ENCODE measurements around the gene TXNDC9. TPM values are rescaled to one million over a fixed set of nuclear protein-coding genes. Genes with fewer than 3 reads are reported as not detected.

TXNDC9 gene
- total and polyA plus RNA-seq, 2 of the 8 experiments (the other 6 are each of a cell fraction or from before 2014, with no cell fraction given), result 12.9 to 35.6 TPM

GRCh38 chr2:99279969-99280695 lies 56.0 kb downstream of the TXNDC9 start:
- Histone ChIP-seq H3K4me1 (replicated peaks in 1 of 4; ENCODE audit: control insufficient read depth in 3 of 4, insufficient read depth in 4 of 4, low read length in 3 of 4) (peaks cover 0 to 3% (median 0%) of the 10 kb centered on the region in 4 experiments; a peak in 1 of 7 replicates), H2AK5ac (ENCODE audit: low read depth, low read length) (no peak overlapping the region), H4K20me1 (replicated peaks in 1 of 2; ENCODE audit: control insufficient read depth in 1 of 2, insufficient read depth in 2 of 2, low read length in 2 of 2) (no peaks in the 10 kb centered on the region), H2BK5ac (ENCODE audit: low read depth, low read length) (no peak overlapping the region), H3K9ac (replicated peaks in 1 of 4; ENCODE audit: extremely low read depth in 1 of 4, low read depth in 3 of 4, low read length in 3 of 4) (no peak overlapping the region), H4K5ac (ENCODE audit: insufficient read length, low read depth, low read length) (no peak overlapping the region), H3K4me3 (ENCODE audit: extremely low read depth in 1 of 4, insufficient read depth in 2 of 4, low read depth in 3 of 4, low read length in 4 of 4) (no peak overlapping the region), H3K4me2 (ENCODE audit: insufficient read depth in 1 of 2, low read depth in 2 of 2, low read length in 2 of 2) (no peak overlapping the region), H4K8ac (ENCODE audit: extremely low read depth, insufficient read depth, low read length) (no peak overlapping the region), H3K56ac (replicated peaks; ENCODE audit: insufficient read length, low read depth, low read length) (no peak overlapping the region), H3K79me1 (ENCODE audit: low read depth, low read length) (no peaks in the 10 kb centered on the region), H3K4ac (replicated peaks; ENCODE audit: insufficient read length, low read depth, low read length) (no peak overlapping the region), H2BK120ac (replicated peaks; ENCODE audit: low read depth, low read length) (no peak overlapping the region), H2BK12ac (ENCODE audit: low read depth, low read length) (no peak overlapping the region), H3K27ac (ENCODE audit: low read depth, low read length) (no peak overlapping the region), H3K27me3 (replicated peaks in 1 of 4; ENCODE audit: control insufficient read depth in 3 of 4, extremely low read depth in 1 of 4, insufficient read depth in 3 of 4, low read length in 3 of 4) (no peaks in the 10 kb centered on the region), H3K9me3 (ENCODE audit: insufficient read depth in 2 of 2, low read depth in 1 of 2, low read length in 1 of 2) (peaks cover 0 to 7% of the 10 kb centered on the region in 2 experiments; a peak in 2 of 4 replicates), H4K91ac (replicated peaks; ENCODE audit: insufficient read length, low read length) (no peak overlapping the region), H3K14ac (ENCODE audit: insufficient read length) (no peak overlapping the region), H3K23me2 (ENCODE audit: low read depth, low read length) (no peaks in the 10 kb centered on the region), H2BK15ac (ENCODE audit: low read length) (no peak overlapping the region), H2AFZ (ENCODE audit: low read length) (no peak overlapping the region), H2BK20ac (ENCODE audit: low read length) (no peak overlapping the region), H3K79me2 (ENCODE audit: control insufficient read depth in 1 of 2, insufficient read depth in 2 of 2, low read length in 2 of 2) (no peaks in the 10 kb centered on the region), H3K23ac (ENCODE audit: insufficient read length) (no peak overlapping the region), H3K36me3 (ENCODE audit: control insufficient read depth in 2 of 4, insufficient read depth in 4 of 4, low read length in 3 of 4) (no peaks in the 10 kb centered on the region), H3K18ac (ENCODE audit: extremely low read depth, low read length) (no peak overlapping the region)
- ChIA-PET POLR2A (ENCODE audit: partially characterized antibody) (no interaction called here), CTCF (ENCODE audit: partially characterized antibody) (no interaction called here)
- no peak for TF ChIP-seq POLR2A (IDR thresholded peaks at IDR 0.05; ENCODE audit: control extremely low read depth in 1 of 2, low read depth in 2 of 2, low read length in 2 of 2)
- no peak for TF ChIP-seq EP300 (IDR thresholded peaks at IDR 0.05; ENCODE audit: borderline replicate concordance in 1 of 2, low read depth in 2 of 2, low read length in 2 of 2)
- no peak for TF ChIP-seq KDM4A (IDR thresholded peaks at IDR 0.05; ENCODE audit: low read depth, low read length, severe bottlenecking)
- TF ChIP-seq CHD2 (IDR thresholded peaks at IDR 0.05; ENCODE audit: low read length), result no peak
- no peak for TF ChIP-seq POLR2AphosphoS5 (IDR thresholded peaks at IDR 0.05; ENCODE audit: low read depth, low read length)
- TF ChIP-seq HDAC6 (IDR thresholded peaks at IDR 0.05; ENCODE audit: low read depth, low read length), result no peak
- no peak for TF ChIP-seq SUZ12 (IDR thresholded peaks at IDR 0.05; ENCODE audit: low read length)
- no peak for DNase-seq (ENCODE audit: low read depth in 1 of 2, low spot score in 2 of 2)
- FAIRE-seq, result no peak
